OCI-LY1 (cell line): ENCODE measurements around the gene PJVK.

Experiments used
- H2AFZ ChIP-seq: fragments of 200-600 bp; sonication (generic), shearing (Covaris generic); 2 replicates; pipeline ENCODE4 v1.6.0; 2014; ENCODE audit warnings: antibody characterized with exemption, mild to moderate bottlenecking, low read length
- H3F3A ChIP-seq: fragments of 200-600 bp; sonication (generic), shearing (Covaris generic); 2 replicates; pipeline ENCODE4 v1.6.0; 2014; ENCODE audit warnings: mild to moderate bottlenecking, antibody characterized with exemption, low read length, moderate library complexity; ENCODE audit not compliant: insufficient read depth
- H3K27ac ChIP-seq: fragments of 200-600 bp; sonication (generic); 2 replicates; pipeline ENCODE4 v1.5.1; 2014; ENCODE audit warnings: low read length, mixed run types, mild to moderate bottlenecking, low read depth; ENCODE audit not compliant: poor library complexity, severe bottlenecking
- H3K27me3 ChIP-seq: fragments of 200-600 bp; sonication (generic); 2 replicates; pipeline ENCODE4 v1.6.0; 2014; ENCODE audit warnings: antibody characterized with exemption, mild to moderate bottlenecking, low read length, moderate library complexity; ENCODE audit not compliant: insufficient read depth
- H3K36me3 ChIP-seq: fragments of 200-600 bp; sonication (generic); 2 replicates; pipeline ENCODE4 v1.6.1; 2014; ENCODE audit warnings: mild to moderate bottlenecking, antibody characterized with exemption, low read length, moderate library complexity, mixed read lengths; ENCODE audit not compliant: insufficient read depth
- H3K4me1 ChIP-seq: fragments of 200-600 bp; sonication (generic); 2 replicates; pipeline ENCODE4 v1.5.1; 2014; ENCODE audit warnings: mild to moderate bottlenecking, low read length, moderate library complexity; ENCODE audit not compliant: insufficient read depth, severe bottlenecking
- H3K4me2 ChIP-seq: fragments of 200-600 bp; sonication (generic), shearing (Covaris generic); 2 replicates; pipeline ENCODE4 v1.6.1; 2014; ENCODE audit warnings: low read length
- H3K4me3 ChIP-seq: fragments of 200-600 bp; sonication (generic); 2 replicates; pipeline ENCODE4 v1.5.1; 2014; ENCODE audit warnings: low read length, low read depth, mild to moderate bottlenecking, mixed read lengths; ENCODE audit not compliant: poor library complexity, severe bottlenecking
- H3K79me2 ChIP-seq: fragments of 200-600 bp; shearing (Covaris generic); 2 replicates; pipeline ENCODE4 v1.6.1; 2016; ENCODE audit warnings: mixed run types, low read length, mixed read lengths; ENCODE audit not compliant: insufficient read depth
- H3K9ac ChIP-seq: fragments of 200-600 bp; sonication (generic), shearing (Covaris generic); 2 replicates; pipeline ENCODE4 v1.6.1; 2014; ENCODE audit warnings: mild to moderate bottlenecking, low read length, mixed read lengths
- H3K9me2 ChIP-seq: fragments of 200-600 bp; sonication (generic), shearing (Covaris generic); 2 replicates; pipeline ENCODE4 v1.6.1; 2014; ENCODE audit warnings: low read depth, mild to moderate bottlenecking, low read length, mixed read lengths
- H3K9me3 ChIP-seq: fragments of 200-600 bp; shearing (Covaris generic); 2 replicates; pipeline ENCODE4 v1.6.1; 2014; ENCODE audit warnings: low read length, mixed read lengths
- H4K20me1 ChIP-seq: fragments of 200-600 bp; sonication (generic), shearing (Covaris generic); 2 replicates; pipeline ENCODE4 v1.6.0; 2016; ENCODE audit warnings: mild to moderate bottlenecking, low read length; ENCODE audit not compliant: insufficient read depth
- EZH2 ChIP-seq: fragments of 200-600 bp; sonication (generic), shearing (Covaris generic); IDR thresholded peaks from 2 replicates; pipeline ENCODE4 v1.8.0; 2017; ENCODE audit warnings: borderline replicate concordance, mixed run types, mild to moderate bottlenecking, antibody characterized with exemption, low read length, moderate library complexity, mixed read lengths
- TF ChIP-seq, protein P1 (sequence below): fragments of 200-600 bp; sonication (generic), shearing (Covaris generic); IDR thresholded peaks from 2 replicates; pipeline ENCODE4 v1.5.1; 2017; ENCODE audit warnings: mild to moderate bottlenecking, antibody characterized with exemption, low read length, moderate library complexity, mixed read lengths

PJVK gene

DNA sequence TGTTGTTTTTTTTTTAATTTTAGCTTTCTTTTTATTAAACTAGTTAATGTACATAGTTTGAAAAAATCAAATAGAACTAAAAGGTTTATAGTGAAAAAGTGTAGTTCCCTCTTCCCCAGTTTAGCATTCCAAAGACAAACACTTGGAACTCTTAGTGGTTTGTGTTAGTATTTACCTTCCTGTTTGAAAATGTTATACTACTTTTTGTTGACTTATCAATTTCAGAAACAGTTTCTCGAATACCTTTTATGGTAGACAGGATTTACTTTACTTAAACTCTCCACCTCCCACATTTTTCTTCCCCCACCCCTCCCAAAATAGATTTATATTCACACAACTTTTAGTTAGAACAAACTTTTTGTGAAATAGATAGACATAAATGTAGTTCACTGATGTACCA, 55.8 kb downstream of the PJVK start:
- Histone ChIP-seq H3K9ac (no peak overlapping the region), H3K4me1 (no peaks in the 10 kb centered on the region), H3F3A (no peaks in the 10 kb centered on the region), H3K79me2 (no peaks in the 10 kb centered on the region), H3K4me2 (no peak overlapping the region), H2AFZ (no peak overlapping the region), H3K27me3 (no peaks in the 10 kb centered on the region), H3K9me3 (no peaks in the 10 kb centered on the region), H4K20me1 (no peaks in the 10 kb centered on the region), H3K4me3 (no peak overlapping the region), H3K9me2 (no peaks in the 10 kb centered on the region), H3K27ac (no peak overlapping the region), H3K36me3 (peaks cover 51% of the 10 kb centered on the region)
- no peak for TF ChIP-seq EZH2
- TF ChIP-seq, protein P1, sequence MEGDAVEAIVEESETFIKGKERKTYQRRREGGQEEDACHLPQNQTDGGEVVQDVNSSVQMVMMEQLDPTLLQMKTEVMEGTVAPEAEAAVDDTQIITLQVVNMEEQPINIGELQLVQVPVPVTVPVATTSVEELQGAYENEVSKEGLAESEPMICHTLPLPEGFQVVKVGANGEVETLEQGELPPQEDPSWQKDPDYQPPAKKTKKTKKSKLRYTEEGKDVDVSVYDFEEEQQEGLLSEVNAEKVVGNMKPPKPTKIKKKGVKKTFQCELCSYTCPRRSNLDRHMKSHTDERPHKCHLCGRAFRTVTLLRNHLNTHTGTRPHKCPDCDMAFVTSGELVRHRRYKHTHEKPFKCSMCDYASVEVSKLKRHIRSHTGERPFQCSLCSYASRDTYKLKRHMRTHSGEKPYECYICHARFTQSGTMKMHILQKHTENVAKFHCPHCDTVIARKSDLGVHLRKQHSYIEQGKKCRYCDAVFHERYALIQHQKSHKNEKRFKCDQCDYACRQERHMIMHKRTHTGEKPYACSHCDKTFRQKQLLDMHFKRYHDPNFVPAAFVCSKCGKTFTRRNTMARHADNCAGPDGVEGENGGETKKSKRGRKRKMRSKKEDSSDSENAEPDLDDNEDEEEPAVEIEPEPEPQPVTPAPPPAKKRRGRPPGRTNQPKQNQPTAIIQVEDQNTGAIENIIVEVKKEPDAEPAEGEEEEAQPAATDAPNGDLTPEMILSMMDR, result no peak

DNA sequence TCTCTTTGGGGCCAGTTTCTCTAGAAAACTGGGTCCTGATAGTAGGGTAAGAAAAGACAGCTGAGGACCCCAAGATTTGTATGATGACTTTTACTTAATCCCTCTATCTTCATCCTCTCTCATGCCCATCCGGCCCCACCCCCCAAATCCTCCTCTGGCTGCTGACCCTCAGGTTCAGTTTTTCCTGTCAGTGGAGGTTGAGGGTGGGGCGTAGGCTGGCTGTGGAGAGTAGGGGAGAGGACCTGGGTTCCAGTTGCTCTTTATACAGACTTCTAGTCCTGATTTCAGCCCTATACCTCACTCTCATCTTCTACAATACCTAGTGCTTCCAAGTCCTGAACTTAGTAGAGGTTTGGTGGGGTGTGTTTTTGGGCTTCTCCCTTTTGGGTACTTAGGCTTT, 57.5 kb downstream of the PJVK start:
- Histone ChIP-seq H3K4me2 (no peak overlapping the region), H3F3A (no peaks in the 10 kb centered on the region), H3K36me3 (peaks cover 44% of the 10 kb centered on the region), H4K20me1 (no peaks in the 10 kb centered on the region), H3K4me3 (no peak overlapping the region), H3K79me2 (no peaks in the 10 kb centered on the region), H3K27me3 (no peaks in the 10 kb centered on the region), H2AFZ (no peak overlapping the region), H3K9me2 (no peaks in the 10 kb centered on the region), H3K9me3 (no peaks in the 10 kb centered on the region), H3K27ac (no peak overlapping the region), H3K9ac (no peak overlapping the region), H3K4me1 (no peaks in the 10 kb centered on the region)
- TF ChIP-seq EZH2, result no peak
- TF ChIP-seq, protein P1, result no peak

GRCh38 chr2:178510384-178510783, 59.2 kb downstream of the PJVK start:
- Histone ChIP-seq H3K27ac (no peak overlapping the region), H3K79me2 (no peaks in the 10 kb centered on the region), H3K4me1 (no peaks in the 10 kb centered on the region)

More at GRCh38 chr2:178510384-178510783, 59.2 kb downstream of the PJVK start:
- no peaks in the 10 kb centered on the region for H3F3A ChIP-seq
- H4K20me1 ChIP-seq, result no peaks in the 10 kb centered on the region
- peaks cover 29% of the 10 kb centered on the region for H3K36me3 ChIP-seq
- no peak overlapping the region for H3K4me2 ChIP-seq
- H3K9me2 ChIP-seq, result no peaks in the 10 kb centered on the region
- no peak overlapping the region for H2AFZ ChIP-seq
- no peaks in the 10 kb centered on the region for H3K9me3 ChIP-seq
- TF ChIP-seq EZH2, result no peak
- TF ChIP-seq, protein P1, result no peak
- no peak overlapping the region for H3K4me3 ChIP-seq
- H3K9ac ChIP-seq, result no peak overlapping the region
- H3K27me3 ChIP-seq, result no peaks in the 10 kb centered on the region
